OCI-LY3 (cell line): Measurements from ENCODE around the gene TLCD5.

ENCODE experiments used
- EZH2phosphoT487 ChIP-seq: fragments of 200-600 bp; shearing (Covaris generic); IDR thresholded peaks from 2 replicates; pipeline ENCODE4 v1.6.1; 2018; ENCODE audit warnings: antibody characterized with exemption, mixed run types, low read depth
- TF ChIP-seq, protein P1 (sequence below): fragments of 200-600, 300-600 bp; sonication (generic); IDR thresholded peaks from 2 replicates; pipeline ENCODE4 v1.5.1; 2014; ENCODE audit warnings: antibody characterized with exemption, low read length, low read depth

DNA sequence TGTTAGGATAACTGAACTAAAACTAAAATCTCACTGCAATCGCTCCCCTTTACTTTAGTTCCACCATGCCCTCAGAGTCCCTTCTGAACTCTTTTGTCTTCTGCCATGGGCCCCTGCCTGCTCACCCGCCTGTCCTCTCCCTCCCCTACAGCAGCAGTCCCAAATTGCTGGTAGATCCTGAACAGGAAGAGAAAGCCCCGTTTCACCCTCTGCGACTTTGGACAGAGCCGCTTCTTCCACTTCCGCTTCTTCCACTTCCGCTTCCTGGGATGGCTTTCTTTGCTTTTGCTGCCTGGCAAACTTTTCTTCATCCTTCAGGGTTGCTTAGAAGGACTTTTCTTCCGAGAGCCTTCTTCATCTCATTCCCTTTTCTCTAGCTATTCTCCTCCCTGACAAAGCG, 35.7 kb upstream of the TLCD5 start:
- TF ChIP-seq, protein P1, sequence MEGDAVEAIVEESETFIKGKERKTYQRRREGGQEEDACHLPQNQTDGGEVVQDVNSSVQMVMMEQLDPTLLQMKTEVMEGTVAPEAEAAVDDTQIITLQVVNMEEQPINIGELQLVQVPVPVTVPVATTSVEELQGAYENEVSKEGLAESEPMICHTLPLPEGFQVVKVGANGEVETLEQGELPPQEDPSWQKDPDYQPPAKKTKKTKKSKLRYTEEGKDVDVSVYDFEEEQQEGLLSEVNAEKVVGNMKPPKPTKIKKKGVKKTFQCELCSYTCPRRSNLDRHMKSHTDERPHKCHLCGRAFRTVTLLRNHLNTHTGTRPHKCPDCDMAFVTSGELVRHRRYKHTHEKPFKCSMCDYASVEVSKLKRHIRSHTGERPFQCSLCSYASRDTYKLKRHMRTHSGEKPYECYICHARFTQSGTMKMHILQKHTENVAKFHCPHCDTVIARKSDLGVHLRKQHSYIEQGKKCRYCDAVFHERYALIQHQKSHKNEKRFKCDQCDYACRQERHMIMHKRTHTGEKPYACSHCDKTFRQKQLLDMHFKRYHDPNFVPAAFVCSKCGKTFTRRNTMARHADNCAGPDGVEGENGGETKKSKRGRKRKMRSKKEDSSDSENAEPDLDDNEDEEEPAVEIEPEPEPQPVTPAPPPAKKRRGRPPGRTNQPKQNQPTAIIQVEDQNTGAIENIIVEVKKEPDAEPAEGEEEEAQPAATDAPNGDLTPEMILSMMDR, result no peak
- TF ChIP-seq EZH2phosphoT487, result no peak
